Tibial artery (tissue), 4 donors: ENCODE measurements around the gene MAP7D2.

Experiments
- DNase-seq, 2 donors: peaks; one replicate each; pipeline ENCODE4 v3.0.0-alpha.2; 2019
- H3K27ac ChIP-seq, 2 donors: fragments of 200-600 bp; sonication (generic) in 1 of 2; 1 replicate in 1 of 2; 2 replicates in 1 of 2; pipeline ENCODE4 v1.5.1; 2018 to 2019; ENCODE audit warnings: mild to moderate bottlenecking in 1 of 2
- H3K27me3 ChIP-seq, 2 donors: fragments of 200-600 bp; sonication (generic) in 1 of 2; one replicate each; pipeline versions ENCODE4 v1.5.1 to v1.6.0; 2016 to 2019
- H3K36me3 ChIP-seq, 3 donors: fragments of 200-600 bp; sonication (generic) in 2 of 3; one replicate each; pipeline ENCODE4 v1.5.1; 2016 to 2019; ENCODE audit warnings: mild to moderate bottlenecking in 2 of 3
- H3K4me1 ChIP-seq, 4 donors: fragments of 200-600 bp; sonication (generic) in 2 of 4; 1 replicate in 3 of 4; 2 replicates in 1 of 4; pipeline ENCODE4 v1.5.1; 2016 to 2019
- H3K4me3 ChIP-seq, 2 donors: fragments of 200-600 bp; sonication (generic) in 1 of 2; 1 replicate in 1 of 2; 2 replicates in 1 of 2; pipeline ENCODE4 v1.5.1; 2018 to 2019; ENCODE audit warnings: mild to moderate bottlenecking in 2 of 2
- H3K9me3 ChIP-seq, 3 donors: fragments of 200-600 bp; sonication (generic) in 1 of 3; one replicate each; pipeline ENCODE4 v1.5.1; 2016 to 2019
- CTCF ChIP-seq, 2 experiments: fragments of 200-600 bp in 1 of 2; fragments of 450-650 bp in 1 of 2; IDR thresholded peaks; one replicate each; pipeline ENCODE4 v1.5.1; 2017 to 2019; ENCODE audit warnings: antibody characterized with exemption in 2 of 2, mild to moderate bottlenecking in 1 of 2, moderate library complexity in 1 of 2
- intact Hi-C: fragments of 100-400 bp; cut with DNase I; formaldehyde crosslinking; loops from one replicate; pipeline ENCODE4 v1.15.0; 2023; ENCODE audit warnings: low total_unique reads

Gene MAP7D2

GRCh38 chrX:19968276-19968675, 148.4 kb downstream of the MAP7D2 start:
- peaks cover 0 to 10% (median 7%) of the 10 kb centered on the region in 3 donors for H3K36me3 ChIP-seq
- no peaks in the 10 kb centered on the region for H3K9me3 ChIP-seq
- H3K27ac ChIP-seq = no peak overlapping the region
- H3K4me1 ChIP-seq = no peaks in the 10 kb centered on the region
- no peak for TF ChIP-seq CTCF (IDR thresholded peaks at IDR 0.05)
- no peak for DNase-seq
- intact Hi-C loops = no loop called here
- no peaks in the 10 kb centered on the region for H3K27me3 ChIP-seq
- no peak overlapping the region for H3K4me3 ChIP-seq

DNA sequence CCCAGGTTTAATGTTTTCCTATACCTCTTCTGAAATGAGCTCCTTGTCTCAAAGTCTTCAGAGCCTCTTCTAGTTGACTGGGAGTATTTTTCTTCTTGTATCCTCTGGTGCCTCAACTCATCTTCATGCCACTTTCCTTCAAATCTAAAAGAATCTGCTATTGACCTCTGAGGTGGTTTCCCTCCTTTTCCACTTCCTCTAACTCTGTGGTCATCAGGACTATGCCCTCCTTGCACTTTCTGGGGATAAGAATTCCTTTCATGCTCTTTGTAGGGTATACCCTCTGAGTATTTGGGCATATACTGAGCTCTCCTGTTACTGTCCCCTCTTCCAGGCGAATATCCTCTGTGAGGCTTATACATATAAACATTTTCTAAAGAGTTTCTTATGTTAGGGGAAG, 150.7 kb downstream of the MAP7D2 start:
- no peaks in the 10 kb centered on the region for H3K27me3 ChIP-seq
- DNase-seq = no peak
- H3K4me3 ChIP-seq = no peak overlapping the region
- H3K9me3 ChIP-seq = no peaks in the 10 kb centered on the region
- peaks cover 0 to 14% (median 7%) of the 10 kb centered on the region in 3 donors for H3K36me3 ChIP-seq
- intact Hi-C loops = no loop called here
- no peak overlapping the region for H3K27ac ChIP-seq
- no peak for TF ChIP-seq CTCF (IDR thresholded peaks at IDR 0.05)
- H3K4me1 ChIP-seq = no peaks in the 10 kb centered on the region

DNA sequence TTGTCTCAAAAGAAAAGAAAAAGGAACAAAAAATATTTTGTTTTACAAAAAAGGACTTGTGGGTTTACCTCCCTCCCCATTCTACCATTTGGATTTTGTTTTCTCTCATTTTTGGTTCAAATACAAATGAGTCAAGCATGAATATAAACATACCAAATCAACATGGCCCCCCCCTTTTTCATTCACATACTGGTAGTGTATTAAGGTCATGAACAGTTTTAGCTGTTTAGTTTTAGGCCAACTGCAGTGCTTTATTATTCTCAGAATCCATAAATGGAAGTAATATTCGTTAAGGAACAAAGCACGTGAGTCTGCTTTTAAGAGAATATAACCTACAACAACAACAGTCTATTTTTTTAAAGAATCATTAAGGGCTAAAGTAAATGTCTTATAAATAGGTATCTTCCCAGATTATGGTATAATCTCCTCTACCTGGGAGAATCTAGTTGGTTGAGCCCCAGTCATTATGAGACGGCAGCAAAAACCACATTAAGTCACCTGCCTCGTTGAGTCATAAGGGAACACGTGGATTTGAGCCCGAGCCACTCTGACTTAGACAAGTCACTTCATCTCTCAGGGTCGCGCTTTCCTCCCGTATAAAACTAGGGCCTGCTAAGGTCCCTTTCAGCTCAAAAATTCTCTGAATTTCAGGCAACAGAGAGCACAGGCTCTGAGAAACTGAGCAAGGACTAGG, 152.5 kb downstream of the MAP7D2 start:
- intact Hi-C loops = no loop called here

DNA sequence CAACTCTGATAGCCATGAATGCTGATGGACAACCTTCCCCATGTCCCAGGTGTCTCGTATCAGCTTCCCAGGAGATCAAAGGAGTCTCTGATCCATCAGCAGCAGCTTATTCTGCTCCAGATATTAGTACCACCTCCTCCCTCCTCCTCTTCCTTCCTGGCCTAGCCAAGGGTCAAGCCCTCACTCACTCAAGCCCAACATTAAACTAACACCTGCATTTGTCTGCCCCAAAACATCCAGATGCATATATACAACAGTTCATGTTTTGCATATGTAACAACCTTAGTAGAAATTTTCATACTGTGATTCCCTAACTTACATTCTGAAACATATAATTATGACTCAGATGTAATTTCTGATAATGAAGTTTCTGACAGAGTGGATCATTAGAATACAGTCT, 155.8 kb downstream of the MAP7D2 start:
- intact Hi-C loops = no loop called here
- Histone ChIP-seq H3K36me3 (peaks cover 0 to 9% (median 7%) of the 10 kb centered on the region in 3 donors), H3K27ac (no peak overlapping the region), H3K27me3 (no peaks in the 10 kb centered on the region), H3K9me3 (no peaks in the 10 kb centered on the region), H3K4me1 (peaks cover 0 to 10% (median 0%) of the 10 kb centered on the region in 4 donors), H3K4me3 (no peak overlapping the region)
- TF ChIP-seq CTCF (IDR thresholded peaks at IDR 0.05) = no peak
- no peak for DNase-seq

More for the DNA sequence above, 152.5 kb downstream of the MAP7D2 start:
- Histone ChIP-seq H3K4me3 (no peak overlapping the region), H3K9me3 (no peaks in the 10 kb centered on the region), H3K27me3 (no peaks in the 10 kb centered on the region), H3K27ac (no peak overlapping the region), H3K4me1 (no peaks in the 10 kb centered on the region), H3K36me3 (peaks cover 0 to 14% (median 7%) of the 10 kb centered on the region in 3 donors)
- no peak for DNase-seq
- TF ChIP-seq CTCF (IDR thresholded peaks at IDR 0.05) = no peak

- Histone ChIP-seq H3K4me1 (peaks cover 0 to 14% (median 0%) of the 10 kb centered on the region in 4 donors), H3K27ac (no peak overlapping the region), H3K9me3 (no peaks in the 10 kb centered on the region), H3K4me3 (no peak overlapping the region), H3K36me3 (peaks cover 0 to 4% (median 0%) of the 10 kb centered on the region in 3 donors), H3K27me3 (no peaks in the 10 kb centered on the region)
- TF ChIP-seq CTCF (IDR thresholded peaks at IDR 0.05) = no peak
- intact Hi-C loops = no loop called here
- no peak for DNase-seq
These were observed 157.9 kb downstream of the MAP7D2 start for GRCh38 chrX:19958552-19959486.
